HG03025 (cell line): ENCODE measurements around the gene PGM3.

Experiments used
- ATAC-seq: cut with Tn5 transposase; IDR thresholded peaks from one replicate; pipeline ENCODE4 v1.9.1; 2021; ENCODE audit warnings: mild to moderate bottlenecking, moderate library complexity; ENCODE audit not compliant: unreplicated experiment, low FRiP score

The PGM3 gene

GRCh38 chr6:83185096-83185495 is 8.0 kb downstream of the PGM3 start:
- ATAC-seq = no peak

GRCh38 chr6:83183082-83183828 is 9.8 kb downstream of the PGM3 start:
- ATAC-seq = no peak

DNA sequence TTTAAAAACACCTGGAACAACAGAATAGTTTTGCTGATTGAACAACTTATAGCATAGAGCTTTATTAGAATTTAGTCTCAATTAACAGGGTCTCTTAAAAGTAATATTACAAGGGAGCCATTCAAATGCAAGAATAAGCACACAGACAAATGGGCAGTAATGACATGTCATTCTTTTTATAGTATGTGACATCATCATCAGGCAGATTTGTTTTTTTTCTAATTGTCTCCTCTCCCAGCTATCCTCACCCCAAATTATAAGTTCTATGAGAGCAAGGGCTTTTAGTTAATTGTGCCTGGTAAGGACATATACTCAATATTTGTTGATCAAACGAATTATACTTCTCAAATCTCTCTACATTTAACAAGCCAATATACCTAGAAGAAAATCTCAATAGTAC is 11.0 kb downstream of the PGM3 start:
- ATAC-seq = no peak

- ATAC-seq = no peak
These were observed 12.6 kb downstream of the PGM3 start for GRCh38 chr6:83180426-83180950.

- no peak for ATAC-seq
These were observed 16.8 kb downstream of the PGM3 start for GRCh38 chr6:83176246-83176645.

- ATAC-seq = no peak
These were observed 23.6 kb downstream of the PGM3 start for GRCh38 chr6:83169511-83169910.

DNA sequence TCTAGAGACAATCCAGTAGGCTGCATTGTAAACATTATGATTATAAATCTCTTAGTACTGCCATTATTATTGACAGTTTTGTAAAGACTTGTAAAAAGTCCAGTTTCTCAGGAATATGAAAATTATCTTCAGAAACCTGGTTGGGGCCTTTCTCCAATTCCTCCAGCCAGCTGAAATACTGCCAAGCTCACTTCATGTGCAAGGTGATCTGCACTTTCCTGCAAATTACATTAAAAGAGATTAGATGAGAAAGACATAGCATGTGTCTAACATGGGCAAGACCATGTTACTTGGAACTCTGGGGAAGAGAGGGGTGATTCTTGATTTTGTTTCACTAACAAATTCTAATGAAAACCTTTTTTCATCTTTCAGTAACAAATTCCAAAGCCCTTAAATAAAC is 24.0 kb downstream of the PGM3 start:
- no peak for ATAC-seq

GRCh38 chr6:83168556-83168955 is 24.5 kb downstream of the PGM3 start:
- no peak for ATAC-seq

DNA sequence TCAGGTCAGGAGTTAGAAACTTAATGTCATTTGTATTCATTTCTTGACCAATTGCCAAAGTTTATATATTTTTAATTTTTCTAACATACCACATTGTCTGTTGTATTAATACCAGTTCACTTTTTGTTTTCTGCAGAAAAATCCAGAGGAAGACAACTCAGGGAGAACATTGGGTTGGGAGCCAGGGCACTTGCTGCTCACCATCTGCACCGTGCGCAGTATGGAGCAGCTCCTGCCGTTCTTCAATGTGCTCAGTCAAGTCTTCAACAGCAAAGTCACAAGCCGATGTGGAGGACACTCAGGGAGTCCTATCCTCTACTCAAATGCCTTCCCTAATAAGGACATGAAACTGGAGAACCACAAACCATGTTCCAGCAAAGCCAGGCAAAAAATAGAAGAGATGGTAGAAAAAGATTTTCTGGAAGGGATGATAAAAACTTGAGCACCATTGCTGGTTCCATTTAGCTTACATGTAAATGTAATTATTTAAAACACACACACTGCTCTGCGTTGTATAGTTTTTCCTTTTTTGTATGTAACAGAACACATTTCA is 25.3 kb downstream of the PGM3 start:
- ATAC-seq = no peak

GRCh38 chr6:83160167-83160566 is 32.9 kb downstream of the PGM3 start:
- ATAC-seq = no peak

DNA sequence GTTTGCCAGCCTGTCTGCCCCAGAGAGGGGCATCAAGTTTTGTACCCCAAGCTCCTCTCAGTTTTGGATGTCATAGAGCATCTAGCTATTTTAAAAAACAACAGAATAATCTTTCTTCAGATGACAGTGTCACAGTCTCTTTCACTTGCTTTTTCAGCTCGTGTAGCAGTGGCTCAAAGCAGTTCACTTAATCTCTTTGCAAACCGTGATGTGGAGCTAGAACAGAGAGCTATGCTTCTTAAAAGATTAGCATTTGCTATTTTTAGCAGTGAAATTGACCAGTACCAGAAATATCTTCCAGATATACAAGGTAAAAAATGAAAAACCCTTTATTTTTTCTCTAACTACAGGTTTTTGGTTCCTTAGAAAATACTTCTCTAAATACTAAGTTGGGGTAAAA is 37.3 kb downstream of the PGM3 start:
- ATAC-seq = no peak

GRCh38 chr6:83153883-83154521 is 39.1 kb downstream of the PGM3 start:
- ATAC-seq = no peak

DNA sequence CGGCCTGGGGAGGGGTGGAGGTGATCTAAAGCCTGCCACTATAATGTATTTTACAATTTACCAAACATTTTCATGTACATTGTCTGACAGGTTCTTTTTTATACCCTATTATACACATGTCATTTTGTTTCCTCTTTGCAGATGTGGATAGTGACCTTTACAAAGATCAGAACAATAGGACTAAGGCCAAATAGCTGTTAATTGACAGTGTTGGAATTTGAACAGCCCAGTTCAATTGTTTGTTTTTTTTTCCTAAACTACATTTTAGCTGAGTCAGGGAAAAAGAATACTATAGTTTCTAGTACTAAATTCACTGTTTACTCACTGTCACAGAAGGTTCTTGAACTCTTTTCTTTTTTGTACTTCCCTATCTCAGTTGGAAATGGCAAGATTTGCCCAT is 40.2 kb downstream of the PGM3 start:
- no peak for ATAC-seq

DNA sequence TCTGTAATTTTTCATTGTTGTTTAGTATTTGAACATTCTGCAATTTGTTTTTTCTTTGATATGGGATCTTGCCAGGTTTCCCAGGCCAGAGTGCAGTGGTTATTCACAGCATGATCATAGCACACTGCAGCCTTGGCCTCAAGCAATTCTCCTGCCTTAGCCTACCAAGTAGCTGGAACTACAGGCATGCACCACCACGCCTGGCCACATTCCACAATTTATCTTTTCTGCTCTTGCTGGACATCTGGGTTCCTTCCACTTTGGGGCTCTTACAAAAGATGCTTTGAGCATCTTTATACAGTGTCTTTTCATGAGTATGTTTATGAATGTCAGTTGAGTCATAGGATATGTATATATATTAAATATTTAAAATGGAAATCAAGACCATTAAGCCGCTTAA is 42.0 kb downstream of the PGM3 start:
- no peak for ATAC-seq

DNA sequence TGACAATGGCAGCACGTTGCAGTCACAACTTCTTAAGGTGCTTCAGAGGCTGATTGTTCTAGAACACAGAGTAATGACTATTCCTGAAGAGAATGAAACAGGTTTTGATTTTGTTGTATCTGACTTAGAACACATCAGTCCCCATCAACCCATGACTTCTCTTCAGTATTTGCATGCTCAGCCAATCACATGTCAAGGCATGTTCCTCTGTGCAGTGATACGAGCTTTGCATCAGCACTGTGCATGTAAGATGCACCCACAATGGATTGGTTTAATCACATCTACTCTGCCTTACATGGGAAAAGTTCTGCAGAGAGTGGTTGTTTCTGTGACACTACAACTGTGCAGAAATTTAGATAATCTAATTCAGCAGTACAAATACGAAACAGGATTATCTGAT is 54.3 kb downstream of the PGM3 start:
- ATAC-seq = no peak

GRCh38 chr6:83138118-83138722 is 54.8 kb downstream of the PGM3 start:
- no peak for ATAC-seq

- ATAC-seq = no peak
These were observed 60.9 kb downstream of the PGM3 start for GRCh38 chr6:83132121-83132520.

- no peak for ATAC-seq
These were observed 65.1 kb downstream of the PGM3 start for GRCh38 chr6:83127976-83128375.

GRCh38 chr6:83127258-83127657 is 65.8 kb downstream of the PGM3 start:
- no peak for ATAC-seq

DNA sequence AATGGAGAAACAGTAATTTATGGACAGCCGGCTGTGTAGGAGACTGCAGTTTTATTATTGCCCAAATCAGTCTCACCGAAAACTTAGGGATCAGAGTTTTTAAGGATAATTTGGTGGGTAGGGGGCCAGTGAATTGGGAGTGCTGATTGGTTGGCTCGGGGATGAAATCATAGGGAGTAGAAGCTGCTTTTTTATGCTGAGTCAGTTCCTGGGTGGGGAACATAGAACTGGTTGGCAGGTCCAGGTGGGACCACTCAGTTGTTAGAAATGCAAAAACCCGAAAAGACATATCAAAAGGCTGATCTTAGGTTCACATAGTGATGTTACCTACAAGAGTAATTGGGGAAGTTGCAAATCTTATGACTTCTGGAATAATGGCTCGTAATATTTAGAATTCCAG is 66.3 kb downstream of the PGM3 start:
- no peak for ATAC-seq

- no peak for ATAC-seq
These were observed 66.8 kb downstream of the PGM3 start for GRCh38 chr6:83126223-83126622.
